GM10248 (cell line): ENCODE measurements around the gene PAXX.

Experiments
- CTCF ChIA-PET: fragments of 300-600 bp; sonication (Branson Sonifier 250); formaldehyde crosslinking; extraction: SDS; loops from one replicate; lab custom pipeline; 2021; ENCODE audit warnings: antibody characterized with exemption; lab: Yijun Ruan, JAX
- POLR2A ChIA-PET: fragments of 350-650 bp; sonication (Branson Sonifier 250); formaldehyde crosslinking; extraction: SDS; loops from one replicate; lab custom pipeline; 2020; ENCODE audit warnings: antibody characterized with exemption; lab: Yijun Ruan, JAX
- DNase-seq: peaks from one replicate; pipeline ENCODE4 v3.0.0; 2012; ENCODE audit errors: extremely low spot score
- TF ChIP-seq, protein P1 (sequence below): IDR thresholded peaks from 2 replicates; pipeline ENCODE4 v1.5.1; 2012; ENCODE audit warnings: mild to moderate bottlenecking, low read depth; ENCODE audit errors: extremely low read depth, missing control alignments, control extremely low read depth

The PAXX gene

GRCh38 chr9:136964833-136965422 lies 27.3 kb upstream of the PAXX start:
- no peak for DNase-seq
- TF ChIP-seq, protein P1, sequence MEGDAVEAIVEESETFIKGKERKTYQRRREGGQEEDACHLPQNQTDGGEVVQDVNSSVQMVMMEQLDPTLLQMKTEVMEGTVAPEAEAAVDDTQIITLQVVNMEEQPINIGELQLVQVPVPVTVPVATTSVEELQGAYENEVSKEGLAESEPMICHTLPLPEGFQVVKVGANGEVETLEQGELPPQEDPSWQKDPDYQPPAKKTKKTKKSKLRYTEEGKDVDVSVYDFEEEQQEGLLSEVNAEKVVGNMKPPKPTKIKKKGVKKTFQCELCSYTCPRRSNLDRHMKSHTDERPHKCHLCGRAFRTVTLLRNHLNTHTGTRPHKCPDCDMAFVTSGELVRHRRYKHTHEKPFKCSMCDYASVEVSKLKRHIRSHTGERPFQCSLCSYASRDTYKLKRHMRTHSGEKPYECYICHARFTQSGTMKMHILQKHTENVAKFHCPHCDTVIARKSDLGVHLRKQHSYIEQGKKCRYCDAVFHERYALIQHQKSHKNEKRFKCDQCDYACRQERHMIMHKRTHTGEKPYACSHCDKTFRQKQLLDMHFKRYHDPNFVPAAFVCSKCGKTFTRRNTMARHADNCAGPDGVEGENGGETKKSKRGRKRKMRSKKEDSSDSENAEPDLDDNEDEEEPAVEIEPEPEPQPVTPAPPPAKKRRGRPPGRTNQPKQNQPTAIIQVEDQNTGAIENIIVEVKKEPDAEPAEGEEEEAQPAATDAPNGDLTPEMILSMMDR = no peak
- ChIA-PET CTCF (interaction anchor here (0.6 to 2.7 kb wide), 3 partner anchors 34 to 70 kb away, joined by 3 to 8 read pairs (median 7); no protein-coding TSS in a partner anchor), POLR2A (no interaction called here)

DNA sequence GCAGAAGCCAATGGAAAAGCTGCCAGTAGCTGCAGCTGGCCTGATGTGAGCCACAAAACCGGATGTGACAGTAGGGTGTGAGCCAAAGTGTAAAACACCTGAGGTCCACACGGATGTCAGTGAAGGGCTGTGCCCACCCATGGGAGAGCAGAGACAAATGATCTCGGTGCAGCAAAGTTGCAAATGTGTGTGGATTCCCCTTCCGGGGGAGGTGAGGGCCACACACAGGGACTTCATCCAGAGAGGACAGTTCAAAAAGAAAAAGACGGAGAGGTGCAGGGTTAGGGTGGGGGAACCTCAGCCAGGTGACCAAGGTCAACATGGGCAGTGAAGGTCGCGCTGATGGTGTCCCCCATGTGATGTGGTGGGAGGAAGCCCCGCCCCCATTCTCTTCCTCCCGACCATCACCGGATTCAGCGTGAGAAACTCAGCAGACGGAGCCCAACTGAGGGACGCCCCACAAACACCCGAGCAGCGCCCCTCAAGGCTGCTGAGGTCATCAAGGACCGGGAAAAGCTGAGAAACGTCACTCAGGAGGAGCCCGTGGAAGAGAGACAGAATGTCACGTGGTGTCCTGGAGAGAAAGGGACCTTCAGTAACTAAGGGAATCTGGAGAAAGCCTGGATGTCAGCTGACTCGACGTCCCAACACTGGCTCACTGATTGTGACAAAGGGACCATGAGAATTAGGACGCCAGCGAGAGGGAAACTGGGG lies 26.3 kb upstream of the PAXX start:
- no peak for DNase-seq
- POLR2A ChIA-PET = no interaction called here

DNA sequence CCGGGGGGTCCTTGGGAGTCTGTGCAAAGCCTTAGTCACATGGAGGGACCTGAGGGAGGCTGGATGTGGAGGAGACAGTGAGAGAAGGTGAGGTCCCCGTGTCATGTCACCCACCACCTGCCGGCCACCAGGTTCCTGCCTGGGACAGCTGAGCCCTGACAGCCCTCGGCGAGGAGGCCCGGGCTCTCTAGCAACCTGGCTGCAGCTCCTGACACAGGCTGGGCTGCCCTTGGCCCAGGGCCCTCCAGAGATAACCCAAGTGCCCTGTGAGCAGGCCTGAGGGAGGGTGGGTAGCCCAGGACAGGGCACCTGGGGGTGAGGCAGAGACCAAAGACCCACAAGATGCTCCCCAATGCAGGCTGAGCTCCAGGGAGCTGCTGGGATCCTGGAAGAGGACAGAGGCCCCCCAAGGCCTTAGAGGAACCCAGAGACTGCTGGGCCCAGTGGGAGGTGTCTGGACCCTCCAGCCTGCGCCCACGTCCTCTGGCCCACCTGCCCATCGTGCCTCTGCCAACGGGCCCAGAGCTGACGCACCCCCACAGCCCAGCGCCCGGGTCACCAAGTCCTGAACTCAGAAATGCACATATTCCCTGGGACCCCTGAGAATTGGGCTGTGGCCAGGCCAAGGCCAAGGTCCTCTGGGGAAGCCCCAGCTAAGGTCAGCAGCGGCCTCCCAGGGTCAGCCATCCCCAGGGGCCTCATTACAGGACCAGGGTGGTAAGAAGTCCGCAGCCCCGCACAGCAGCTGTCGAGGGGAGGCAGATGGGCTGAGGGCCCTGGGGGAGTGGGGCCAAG lies 23.7 kb upstream of the PAXX start:
- TF ChIP-seq, protein P1 = no peak
- DNase-seq = no peak
- ChIA-PET CTCF (interaction anchor here (0.8 to 2.1 kb wide), 4 partner anchors 20 to 67 kb away, joined by 4 to 6 read pairs (median 4); no protein-coding TSS in a partner anchor), POLR2A (interaction anchor here (0.6 kb wide), 1 partner anchor 36 kb away, joined by 5 read pairs; no protein-coding TSS in a partner anchor)

More for the DNA sequence above, 26.3 kb upstream of the PAXX start:
- TF ChIP-seq, protein P1 = no peak
- CTCF ChIA-PET = interaction anchor here (1.3 to 2.7 kb wide), 3 partner anchors 63 to 271 kb away, joined by 3 to 8 read pairs (median 7); no protein-coding TSS in a partner anchor

GRCh38 chr9:136969150-136969549 lies 23.1 kb upstream of the PAXX start:
- POLR2A ChIA-PET = no interaction called here
- DNase-seq = no peak
- TF ChIP-seq, protein P1 = no peak
- CTCF ChIA-PET = interaction anchor here (0.8 to 2.1 kb wide), 4 partner anchors 20 to 66 kb away, joined by 4 to 6 read pairs (median 4); no protein-coding TSS in a partner anchor

DNA sequence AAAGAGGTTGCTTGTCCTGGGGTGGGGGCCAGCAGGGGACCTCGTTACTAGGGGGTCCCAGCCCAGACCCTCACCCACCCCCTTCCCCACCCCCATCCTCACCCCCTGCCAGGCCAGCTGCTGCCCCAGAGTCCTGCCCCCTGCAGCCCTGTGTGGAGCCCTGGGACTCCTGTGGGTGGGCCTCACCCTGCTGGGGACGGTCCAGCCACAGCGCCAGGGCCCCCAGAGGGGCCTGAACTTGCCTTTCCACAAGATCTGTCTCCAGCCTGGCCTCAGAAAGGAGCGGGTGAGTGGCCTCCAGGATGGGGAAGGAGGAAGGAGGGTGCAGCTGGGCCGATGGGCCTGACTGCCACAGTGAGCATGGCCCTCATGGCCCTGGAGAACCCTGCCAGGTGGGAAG lies 22.4 kb upstream of the PAXX start:
- TF ChIP-seq, protein P1 = no peak
- ChIA-PET CTCF (interaction anchor here (1.2 to 2.1 kb wide), 4 partner anchors 9 to 94 kb away, joined by 3 to 6 read pairs (median 4); no protein-coding TSS in a partner anchor), POLR2A (no interaction called here)
- no peak for DNase-seq

DNA sequence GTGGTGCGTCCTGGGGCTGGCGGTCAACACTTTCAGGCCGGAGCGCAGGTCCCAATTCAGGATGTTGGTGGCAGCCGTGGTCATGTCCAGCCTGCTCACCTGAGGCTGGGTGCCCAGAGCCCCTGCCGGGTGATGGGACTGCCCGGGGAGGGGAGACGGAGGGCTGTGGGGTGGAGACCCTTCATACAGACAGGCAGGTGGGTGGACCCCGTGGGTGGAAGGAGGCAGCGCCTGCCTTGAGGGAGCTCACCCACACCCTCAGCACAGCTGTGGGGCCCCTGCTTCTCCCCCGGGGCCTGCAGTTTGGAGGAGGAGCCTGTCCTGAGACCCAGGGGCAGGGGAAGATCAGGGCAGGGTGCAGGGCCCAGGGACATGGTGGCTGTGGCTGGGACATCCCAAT lies 21.9 kb upstream of the PAXX start:
- TF ChIP-seq, protein P1 = no peak
- CTCF ChIA-PET = interaction anchor here (1.2 to 2.1 kb wide), 3 partner anchors 9 to 94 kb away, joined by 3 to 6 read pairs (median 4); no protein-coding TSS in a partner anchor
- DNase-seq = no peak
- POLR2A ChIA-PET = no interaction called here
